ENCODE measurements around the gene PLEKHM2.

DNA sequence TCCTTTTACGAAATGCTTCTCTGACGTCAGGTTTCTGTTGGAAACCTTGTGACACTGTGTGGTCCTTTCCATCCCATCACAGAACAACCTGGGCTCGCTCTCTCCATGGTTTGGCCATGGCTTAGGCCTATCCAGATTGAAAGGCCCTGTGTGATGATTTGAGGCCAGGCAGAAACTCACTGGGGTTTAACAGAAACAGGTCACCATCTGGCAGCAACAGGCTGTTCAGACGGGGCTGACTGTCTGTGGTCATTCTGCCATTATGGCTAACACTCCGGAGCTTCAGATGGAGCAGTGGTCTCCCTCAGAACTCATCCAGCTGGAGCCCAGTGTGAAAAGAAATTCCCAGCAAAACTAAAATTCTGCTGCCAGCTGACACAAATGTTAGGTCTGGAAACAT is 9.3 kb downstream of the PLEKHM2 start:
- TF ChIP-seq POLR2A (IDR thresholded peaks at IDR 0.05; ENCODE audit: borderline replicate concordance, extremely low read depth, insufficient read depth, insufficient read length): no peak
- TF ChIP-seq, protein P1, sequence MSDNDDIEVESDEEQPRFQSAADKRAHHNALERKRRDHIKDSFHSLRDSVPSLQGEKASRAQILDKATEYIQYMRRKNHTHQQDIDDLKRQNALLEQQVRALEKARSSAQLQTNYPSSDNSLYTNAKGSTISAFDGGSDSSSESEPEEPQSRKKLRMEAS (IDR thresholded peaks at IDR 0.05): no peak
- TF ChIP-seq CEBPB (IDR thresholded peaks at IDR 0.05; ENCODE audit: low read depth): no peak
- TF ChIP-seq, protein P2, sequence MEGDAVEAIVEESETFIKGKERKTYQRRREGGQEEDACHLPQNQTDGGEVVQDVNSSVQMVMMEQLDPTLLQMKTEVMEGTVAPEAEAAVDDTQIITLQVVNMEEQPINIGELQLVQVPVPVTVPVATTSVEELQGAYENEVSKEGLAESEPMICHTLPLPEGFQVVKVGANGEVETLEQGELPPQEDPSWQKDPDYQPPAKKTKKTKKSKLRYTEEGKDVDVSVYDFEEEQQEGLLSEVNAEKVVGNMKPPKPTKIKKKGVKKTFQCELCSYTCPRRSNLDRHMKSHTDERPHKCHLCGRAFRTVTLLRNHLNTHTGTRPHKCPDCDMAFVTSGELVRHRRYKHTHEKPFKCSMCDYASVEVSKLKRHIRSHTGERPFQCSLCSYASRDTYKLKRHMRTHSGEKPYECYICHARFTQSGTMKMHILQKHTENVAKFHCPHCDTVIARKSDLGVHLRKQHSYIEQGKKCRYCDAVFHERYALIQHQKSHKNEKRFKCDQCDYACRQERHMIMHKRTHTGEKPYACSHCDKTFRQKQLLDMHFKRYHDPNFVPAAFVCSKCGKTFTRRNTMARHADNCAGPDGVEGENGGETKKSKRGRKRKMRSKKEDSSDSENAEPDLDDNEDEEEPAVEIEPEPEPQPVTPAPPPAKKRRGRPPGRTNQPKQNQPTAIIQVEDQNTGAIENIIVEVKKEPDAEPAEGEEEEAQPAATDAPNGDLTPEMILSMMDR (IDR thresholded peaks at IDR 0.05 in 2 of 3, conservative IDR thresholded peaks at IDR 0.05 in 1 of 3; ENCODE audit: borderline replicate concordance in 1 of 3, insufficient read depth in 1 of 3, low read depth in 2 of 3, low read length in 2 of 3): no peak
- no peak for TF ChIP-seq EZH2 (IDR thresholded peaks at IDR 0.05)

All from HCT116 (cell line).